CD4-positive, alpha-beta T cell treated with Interleukin-1 beta for 1 hour (primary cell): ENCODE results near the gene CMSS1.

ENCODE experiments used
- DNase-seq, 2 donors: peaks; one replicate each; pipeline ENCODE4 v3.0.0-alpha.2; 2020 to 2022

CMSS1 gene

DNA sequence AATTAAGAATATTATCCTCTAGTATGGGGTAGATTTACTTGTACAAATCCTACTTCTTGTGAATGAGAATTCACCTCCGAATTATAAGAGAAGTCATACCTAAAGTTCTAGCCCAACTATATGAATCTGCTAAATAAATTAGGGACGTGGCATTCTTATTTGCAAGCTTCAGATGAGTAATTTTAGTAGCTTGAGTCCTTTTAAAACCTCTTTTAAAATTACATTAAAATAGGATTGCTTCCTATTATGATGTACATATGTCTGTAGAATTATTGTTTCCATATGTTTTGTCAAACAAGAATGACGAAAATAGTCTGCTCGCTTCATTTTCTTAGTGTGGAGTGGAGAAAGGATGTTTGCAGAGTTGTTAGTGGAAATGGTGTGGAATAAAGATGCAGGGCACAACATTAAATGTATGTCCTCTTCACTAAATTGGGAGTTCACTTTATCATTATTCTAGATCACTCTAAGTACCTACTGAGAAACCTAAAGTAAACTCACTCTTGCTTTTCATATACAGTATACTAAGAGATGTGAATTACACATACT lies 59.4 kb downstream of the CMSS1 start:
- no peak for DNase-seq

DNA sequence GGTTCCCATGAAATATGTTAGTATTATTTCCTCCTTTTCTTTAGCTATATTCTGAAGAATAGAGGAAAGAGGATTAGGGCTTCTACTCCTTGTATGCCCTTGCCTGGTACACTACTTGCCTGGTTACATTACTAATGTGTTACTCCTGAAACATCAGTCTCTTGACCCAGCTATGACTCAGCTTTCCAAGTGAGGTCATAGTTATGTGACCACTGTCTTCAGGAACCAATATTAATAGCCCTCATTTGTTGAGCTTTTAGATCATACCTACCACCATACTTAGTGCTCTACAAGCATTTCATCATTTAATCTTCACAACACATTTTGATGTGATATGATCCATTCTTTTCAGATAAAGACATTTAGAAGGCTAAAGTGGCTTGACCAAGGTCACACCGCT lies 60.3 kb downstream of the CMSS1 start:
- DNase-seq: no peak

DNA sequence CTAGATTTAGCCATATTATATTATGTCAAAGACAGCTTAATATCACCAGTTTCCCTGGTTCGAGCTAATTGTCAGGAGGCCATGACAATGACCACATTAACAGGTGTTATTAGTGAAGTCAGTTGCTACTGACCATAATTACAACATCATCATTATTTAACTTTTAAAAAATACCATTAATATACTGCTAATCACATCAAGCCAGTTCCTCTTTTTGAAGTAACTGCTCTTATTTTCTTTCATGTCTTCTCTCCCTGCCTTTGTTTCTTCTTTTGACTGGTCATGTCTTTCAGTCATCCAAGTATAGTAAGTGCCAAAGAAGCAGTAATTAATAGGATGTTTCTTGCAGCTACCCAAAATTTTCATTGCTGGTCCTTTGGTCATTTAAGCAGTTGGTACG lies 61.6 kb downstream of the CMSS1 start:
- no peak for DNase-seq

DNA sequence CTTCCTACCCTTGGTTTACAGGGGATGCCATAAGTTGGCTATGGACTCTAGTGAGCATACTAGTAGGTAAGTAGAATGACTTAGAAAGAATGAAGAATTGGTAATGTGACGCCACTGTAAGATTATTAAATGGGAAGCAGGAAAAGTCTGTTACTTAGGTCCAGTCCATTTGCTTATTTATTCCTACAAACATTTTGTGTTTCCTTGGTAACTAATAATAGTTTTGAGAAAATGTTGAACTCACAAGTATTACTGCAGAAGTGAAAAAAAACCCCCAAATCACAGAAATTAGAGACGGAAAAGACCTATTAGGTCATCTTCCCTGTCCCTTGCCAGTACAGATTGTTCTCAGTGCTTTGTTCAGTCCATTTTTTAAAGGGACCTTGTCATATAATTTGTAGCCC lies 63.5 kb downstream of the CMSS1 start:
- DNase-seq: no peak

DNA sequence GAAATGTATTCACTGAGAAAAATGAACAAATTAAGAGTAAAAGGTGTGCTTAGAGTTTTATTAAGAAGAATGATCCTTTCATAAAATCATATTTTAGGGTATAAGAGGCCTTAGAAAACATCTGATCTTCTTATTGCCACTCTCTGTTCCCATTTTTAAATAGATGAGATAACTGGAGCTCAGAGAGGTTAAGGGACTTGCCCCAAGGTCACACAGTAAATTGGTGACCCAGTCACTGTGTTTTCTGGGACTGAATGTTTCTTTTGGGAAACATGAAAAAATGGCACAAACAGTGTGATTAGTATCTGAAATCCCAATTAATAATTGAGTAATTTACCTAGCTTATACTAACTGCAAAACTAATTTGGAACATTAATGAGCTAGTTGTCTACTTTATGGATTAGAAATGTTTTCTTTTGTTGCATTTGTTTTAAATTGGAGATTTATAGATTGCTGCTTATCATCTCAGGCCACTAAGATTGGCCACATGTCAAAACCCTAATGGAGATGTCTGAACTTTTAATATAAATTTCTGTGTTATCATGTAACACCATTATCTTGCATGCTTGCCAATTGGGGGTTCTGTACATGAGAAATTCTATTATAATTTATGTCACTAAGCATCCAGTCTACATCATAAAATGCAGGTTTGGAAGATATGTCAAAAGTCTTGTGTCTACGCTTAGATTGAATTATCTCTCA lies 64.9 kb downstream of the CMSS1 start:
- no peak for DNase-seq

DNA sequence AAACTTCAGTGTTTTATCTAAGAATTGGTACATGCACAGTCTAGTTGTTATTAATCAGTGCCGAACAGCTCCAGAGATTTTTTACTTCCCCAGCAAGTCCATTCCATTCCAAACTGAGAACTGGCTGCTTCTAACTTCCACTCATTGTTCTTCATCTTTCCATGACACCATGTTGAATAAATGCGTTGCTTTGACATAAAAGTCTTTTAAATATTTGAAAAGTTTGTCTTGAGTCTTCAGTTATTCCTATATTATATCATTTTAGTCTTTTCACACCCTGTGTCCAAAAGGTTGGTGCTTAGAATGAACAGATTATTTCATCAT lies 65.4 kb downstream of the CMSS1 start:
- DNase-seq: no peak

DNA sequence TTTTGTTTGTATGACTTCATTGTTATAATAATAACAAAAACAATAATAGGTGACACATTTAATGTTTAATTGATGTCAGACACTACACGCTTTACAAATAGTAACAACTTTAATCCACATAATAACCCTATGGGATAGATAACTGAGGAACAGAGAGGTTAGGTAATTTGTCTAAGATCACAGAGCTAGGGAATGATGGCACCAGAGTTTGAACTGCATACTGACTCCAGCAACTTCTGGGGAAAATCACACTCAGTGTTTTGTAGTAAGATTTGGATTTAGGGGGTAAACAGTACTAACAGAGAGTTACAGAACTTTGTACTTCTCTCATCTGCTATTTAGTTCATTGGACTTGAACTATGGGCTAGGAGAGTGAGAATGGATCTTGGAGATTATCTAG lies 66.0 kb downstream of the CMSS1 start:
- no peak for DNase-seq

DNA sequence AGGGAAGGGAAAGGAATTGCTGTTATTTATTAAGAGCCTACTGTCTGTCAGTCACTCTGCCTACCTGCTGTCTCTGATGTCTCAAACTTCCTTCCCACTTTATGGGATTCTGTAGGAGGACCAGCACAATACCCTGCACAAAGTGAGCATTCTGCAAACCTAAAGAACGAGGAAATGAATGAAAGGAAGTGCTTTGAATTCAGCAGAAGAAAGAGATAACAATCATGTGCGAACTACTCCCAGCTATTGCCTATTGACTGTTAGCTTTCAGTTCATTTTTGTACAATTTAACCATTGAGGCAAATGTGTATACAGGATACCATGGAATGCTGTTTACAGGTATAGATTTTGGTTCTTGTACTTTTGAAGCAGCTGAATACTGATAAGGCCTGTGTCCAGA lies 66.8 kb downstream of the CMSS1 start:
- DNase-seq: no peak

DNA sequence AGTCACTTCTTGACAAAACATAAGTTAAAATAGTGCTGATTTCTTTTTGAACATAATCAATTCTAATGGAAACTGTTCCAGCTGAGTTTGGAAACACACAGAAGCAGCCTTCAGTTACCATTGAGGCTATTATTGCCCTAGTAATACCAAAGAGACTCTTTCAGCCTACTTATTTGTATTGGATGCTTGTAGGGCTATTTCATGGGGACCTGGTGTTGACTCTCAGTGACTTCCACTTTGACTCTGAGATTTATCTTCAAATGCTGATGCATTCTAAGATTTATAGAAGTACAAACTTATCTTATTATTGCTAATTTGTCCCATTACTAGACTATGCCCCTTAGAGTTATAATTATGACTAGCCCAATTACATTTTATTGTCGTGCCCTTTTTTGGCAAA lies 67.4 kb downstream of the CMSS1 start:
- no peak for DNase-seq

DNA sequence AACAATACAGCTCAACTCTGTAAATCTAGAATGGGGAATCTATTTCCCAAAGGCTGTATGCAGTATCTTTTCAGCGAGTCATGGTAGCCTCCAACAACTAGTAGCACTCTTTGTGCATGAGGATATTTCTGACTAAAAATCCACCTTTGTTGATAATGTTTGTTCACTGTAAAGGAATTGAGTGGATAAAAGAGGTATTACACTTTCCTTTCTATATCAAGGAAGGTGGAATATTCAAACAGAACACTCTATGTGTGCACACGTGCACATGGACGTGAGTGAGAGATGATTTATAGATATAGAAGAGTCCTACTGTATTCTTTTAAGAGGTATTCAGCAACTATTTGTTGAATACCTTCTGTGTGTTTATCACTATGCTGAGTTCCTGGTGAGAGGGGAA lies 68.2 kb downstream of the CMSS1 start:
- DNase-seq: no peak

DNA sequence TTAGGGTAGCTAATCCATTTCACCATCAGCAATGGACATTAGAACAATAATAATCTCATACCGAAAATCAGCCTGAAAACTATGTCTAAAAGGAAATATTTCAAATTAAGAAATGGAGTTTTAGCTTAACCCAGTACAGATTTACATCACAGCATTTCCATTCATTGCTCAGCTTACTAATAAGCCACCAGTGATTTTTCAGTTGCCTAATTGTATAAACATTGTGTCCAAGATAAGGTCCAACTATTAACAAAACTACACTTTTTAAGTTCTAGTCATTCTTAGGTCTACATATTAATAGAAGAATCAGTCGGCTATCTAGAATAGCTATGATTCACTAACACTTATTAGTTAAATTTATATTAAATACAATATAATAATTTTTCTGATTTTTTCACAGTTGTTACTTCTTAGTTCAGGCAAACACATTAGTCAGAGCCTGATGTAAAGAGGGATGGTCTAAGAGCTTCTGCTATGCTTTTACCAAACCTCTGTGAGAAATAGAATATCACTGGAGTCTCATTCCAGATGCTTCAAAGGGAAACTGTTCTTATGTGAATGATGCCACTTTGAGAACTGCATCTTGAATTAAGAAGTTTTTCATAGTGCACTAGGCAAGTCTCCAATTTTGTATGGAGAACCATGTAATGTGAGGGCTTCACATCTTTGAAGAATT lies 74.1 kb downstream of the CMSS1 start:
- DNase-seq: no peak

DNA sequence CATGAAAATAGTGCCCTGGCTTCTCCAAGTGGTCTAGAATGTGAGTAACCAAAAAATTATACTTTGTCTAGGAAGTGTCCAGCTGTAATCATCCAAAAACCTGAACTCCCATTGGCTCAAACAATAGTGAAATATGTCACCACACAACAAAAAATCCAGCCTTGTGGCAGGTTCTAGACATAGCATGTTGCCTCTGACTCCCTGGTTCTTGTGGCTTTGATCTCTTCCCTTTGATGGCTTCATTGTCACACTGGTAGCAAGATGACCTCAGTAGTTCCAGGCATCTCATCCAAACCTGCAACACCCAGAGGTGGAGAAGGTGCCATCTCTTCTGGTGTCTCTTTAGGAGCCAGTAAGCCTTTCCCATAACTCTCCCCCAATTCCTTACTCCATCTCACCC lies 74.7 kb downstream of the CMSS1 start:
- DNase-seq: no peak

DNA sequence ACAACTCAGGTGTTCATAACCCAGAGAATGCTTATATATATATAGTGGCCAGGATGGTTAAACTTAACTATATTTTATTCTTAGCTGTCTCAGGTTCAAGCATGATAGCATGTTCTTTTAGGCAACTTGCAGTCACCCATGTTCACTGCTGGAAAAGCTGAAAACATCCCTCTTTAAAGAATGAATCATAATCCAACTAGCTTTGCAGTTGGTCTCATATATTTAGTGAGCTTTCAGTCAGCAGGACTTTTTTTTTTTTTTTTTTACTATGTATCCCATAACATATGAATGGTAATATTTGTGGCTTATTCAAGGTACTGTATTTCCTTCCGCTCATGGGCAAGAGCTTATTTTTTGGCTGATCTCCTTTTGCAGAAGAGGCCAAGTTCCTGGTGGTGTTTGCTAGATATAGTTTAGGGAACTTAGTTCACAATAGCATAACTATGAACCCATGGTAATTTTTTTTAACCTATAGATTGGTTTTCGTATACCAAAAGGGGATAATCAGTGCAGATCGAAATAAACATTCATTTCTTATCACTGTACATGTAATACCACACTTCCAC lies 77.6 kb downstream of the CMSS1 start:
- DNase-seq: no peak

DNA sequence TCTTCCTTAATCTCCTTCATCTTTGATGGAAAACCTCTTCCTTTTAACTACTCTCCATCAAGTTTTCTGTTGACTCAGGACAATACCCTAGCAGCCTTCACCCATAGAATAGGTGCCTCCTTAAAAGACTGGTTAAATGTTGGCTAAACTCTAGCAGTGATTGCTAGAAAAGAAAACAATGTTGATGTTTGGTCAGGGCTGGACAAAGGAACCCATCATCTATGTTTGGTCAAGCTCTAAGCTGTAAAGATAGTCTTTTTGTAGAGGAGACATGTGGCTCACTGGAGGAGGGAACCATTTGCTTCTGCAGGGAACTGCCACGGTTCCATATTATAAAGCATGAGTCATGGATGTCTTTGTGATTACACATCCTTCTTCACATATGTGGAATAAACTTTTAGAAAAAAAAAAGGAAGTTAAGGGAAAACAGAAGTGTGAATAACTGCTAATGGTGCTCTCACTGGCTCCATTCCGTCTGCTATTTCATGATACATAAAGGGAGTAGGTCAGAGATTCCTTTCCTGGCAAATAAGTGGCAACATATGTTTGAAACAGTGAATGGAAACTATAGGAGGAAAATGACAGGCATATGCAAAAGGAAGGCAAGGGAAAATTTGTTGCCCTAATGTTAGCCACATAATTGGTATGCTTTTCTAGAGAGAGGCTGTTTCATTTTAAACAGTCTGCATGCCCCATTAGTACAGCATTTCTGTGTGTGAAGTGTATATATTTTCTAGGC lies 78.2 kb downstream of the CMSS1 start:
- peak in 1 of 2 donors; percentile 30 for DNase-seq

DNA sequence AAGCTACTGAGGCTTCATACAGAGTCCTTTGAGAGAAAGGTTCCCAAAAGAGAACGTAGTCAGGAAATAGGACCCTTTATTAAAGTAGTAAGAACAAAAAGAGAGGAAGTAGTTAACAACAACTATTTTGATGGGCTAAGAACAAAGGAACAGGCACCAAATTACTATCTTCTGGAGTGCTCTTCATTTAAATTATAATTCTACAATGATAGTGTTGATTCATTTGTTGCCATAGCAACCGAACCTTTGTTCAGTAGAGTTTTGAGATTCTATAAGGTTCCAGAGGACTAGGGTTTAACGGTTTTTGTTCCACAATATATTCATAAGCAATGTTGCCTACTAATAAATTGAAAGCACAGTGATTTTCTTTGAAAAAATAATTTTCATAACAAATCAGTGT lies 78.8 kb downstream of the CMSS1 start:
- DNase-seq: no peak

DNA sequence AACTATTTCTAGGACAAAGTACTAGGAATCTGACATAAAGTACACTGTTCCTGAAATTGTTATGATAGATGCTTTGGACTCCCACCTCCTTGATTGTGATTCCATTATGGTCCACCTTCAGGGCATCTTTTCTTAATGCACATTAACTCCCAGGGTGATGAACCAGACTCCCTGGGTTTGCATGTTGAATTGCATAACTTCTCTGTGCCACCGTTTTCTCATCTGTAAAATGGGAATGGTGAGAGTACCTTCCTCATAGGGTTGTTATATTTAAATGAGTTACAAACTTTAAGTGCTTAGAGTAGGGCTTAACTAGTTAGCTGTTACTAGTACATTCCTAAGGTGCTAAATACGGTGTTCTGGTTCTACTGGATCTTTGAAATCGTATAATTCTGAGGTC lies 81.9 kb downstream of the CMSS1 start:
- no peak for DNase-seq

DNA sequence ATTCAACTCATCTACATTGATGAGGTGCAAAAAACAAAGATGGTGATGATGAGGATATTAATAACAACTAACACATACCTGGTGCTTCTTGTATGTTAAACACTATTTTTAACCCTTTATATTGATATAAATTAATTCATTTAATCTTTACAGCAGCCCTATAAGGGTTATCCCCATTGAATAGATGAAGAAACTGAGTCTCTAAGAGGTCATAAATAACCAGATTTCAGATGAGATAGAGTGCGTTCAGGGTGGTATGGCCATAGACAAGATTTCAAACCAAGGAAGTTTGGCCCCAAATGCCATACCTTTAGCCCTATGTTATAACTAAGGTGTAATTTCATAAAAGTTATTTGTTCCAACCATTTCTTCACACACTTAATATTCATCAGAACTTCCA lies 82.6 kb downstream of the CMSS1 start:
- DNase-seq: no peak

DNA sequence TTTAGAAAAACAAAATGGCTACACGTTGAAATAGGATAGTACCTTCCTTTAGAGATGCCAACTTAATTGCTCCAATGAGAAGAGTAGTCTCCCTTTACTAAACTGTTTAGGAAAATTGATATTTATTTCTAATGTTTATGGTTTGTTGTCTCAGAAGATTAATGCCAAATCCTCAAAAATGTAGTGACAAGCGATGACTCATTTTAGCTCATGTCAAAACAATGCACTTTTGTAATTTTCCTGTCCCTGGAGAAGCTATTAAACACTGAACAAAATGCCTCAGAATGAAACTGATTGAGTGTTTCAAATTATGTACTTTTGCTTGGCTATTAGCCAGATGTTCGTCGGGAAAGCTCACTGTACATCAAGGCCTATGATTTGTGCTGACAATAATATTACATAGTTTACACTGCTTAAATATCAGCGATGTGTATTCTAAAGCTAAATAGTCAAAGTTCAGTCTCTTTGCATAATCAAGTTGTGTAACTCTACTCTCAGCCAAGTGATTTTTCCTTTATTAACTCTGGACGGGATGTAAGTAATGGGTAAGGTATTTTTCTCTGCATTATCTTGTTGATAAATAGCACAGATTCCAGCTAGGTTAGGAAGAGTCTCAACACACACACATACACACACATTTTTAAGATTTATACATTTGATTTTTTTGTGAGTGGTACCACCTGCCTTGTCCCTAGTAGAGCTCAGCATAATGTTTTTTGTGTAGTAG lies 83.7 kb downstream of the CMSS1 start:
- DNase-seq: peak in 1 of 2 donors; percentile 7

DNA sequence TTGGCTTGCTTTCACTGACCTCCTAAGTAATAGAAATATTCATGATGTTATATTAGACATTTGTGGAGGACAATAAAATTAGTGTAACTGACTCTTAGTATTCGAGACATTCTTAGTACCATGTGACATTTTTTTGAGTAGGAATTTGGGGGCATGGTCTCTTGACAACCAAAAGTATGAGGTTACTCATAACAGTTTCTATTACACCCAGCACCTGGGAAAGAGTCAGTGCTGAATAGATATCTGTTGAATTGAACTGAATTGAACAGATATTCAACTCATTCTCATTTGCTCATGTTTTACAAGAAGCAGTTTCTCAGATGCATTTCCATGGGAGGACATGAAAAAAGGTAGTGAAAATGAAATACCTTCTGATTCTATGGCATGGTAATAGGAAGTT lies 84.4 kb downstream of the CMSS1 start:
- DNase-seq: no peak

DNA sequence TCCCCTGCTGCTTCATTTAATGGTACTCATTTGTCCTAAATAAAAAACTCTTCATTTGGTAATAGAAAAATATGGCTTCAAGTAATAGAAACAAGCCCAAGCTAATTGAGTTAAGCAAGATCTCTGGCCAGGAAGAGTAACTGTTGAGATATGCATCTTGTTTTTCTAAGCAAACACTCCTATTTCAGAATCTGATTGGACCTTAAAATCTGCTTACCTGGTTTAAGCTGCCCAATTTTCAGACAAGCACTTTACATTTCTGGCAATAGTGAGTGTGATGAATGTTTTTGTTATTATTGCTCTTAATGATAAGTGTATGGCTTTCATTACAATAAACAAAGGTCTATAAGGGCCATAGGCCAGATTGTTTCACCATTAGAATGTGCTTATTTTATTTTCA lies 86.2 kb downstream of the CMSS1 start:
- DNase-seq: no peak

DNA sequence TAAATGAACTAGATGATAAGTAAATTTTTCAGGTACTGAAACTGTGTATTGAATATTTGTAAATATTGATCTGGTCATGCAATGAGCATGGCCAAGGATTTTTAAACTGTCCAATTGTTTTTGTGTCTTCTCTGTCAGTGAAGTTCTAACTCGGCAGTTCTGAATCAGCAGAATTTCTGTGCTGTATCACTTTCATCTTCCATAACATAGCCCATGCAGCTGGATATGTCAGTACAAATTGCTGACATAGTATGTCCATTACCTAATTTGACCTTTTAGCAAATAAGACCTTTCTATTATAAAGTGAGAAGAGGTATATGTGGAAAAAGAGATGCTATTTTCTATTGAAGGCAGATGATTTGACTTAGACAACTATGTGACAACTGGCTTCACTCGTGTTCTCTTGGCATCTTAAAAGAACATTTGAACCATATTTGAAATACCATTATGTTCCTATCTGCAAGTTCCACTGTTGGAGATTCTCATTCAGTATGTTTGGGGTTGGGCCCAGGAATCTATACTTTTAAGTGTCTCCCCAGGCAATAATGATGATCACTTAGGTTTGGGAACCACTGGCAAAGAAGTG lies 90.4 kb downstream of the CMSS1 start:
- DNase-seq: no peak

DNA sequence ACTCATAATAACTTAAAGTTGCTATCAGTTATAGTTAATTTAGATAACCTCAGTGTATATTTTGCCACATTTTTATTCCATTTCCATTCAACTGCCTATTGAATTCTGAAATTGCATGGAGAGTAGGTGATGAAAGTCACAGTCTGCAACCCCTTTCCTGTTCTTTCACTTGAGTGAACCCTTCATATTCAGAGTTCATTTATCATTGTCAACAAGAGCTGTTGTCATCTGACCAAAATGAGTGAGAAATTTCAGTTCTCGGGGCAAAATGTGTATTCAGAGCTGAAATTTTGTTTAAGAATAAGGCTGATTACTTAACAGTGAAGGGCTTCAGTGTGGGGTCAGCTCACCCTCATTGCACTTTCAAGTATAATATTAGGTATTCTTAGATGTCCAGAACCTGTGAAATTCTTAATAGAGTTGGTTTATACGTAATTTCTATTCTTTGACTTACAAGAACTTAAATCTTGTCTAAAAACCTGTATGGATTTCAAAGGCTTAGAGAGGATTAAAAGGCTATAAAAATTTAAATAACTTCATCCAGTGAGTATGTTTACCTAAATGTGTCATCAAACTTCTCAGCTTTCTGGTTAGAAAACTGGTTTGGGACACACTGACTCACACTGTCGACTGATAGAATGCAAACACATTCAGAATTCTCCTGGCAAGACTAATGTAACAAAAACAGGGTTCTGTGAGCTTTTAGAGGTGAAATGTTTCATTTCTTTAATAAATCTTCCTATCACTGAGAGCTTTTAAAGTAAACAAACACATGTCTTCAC lies 92.2 kb downstream of the CMSS1 start:
- no peak for DNase-seq
